B cell (primary cell): Measurements from ENCODE around the gene MAB21L4. TPM values are rescaled to one million over a fixed set of nuclear protein-coding genes. Genes with fewer than 3 reads are reported as not detected.

Experiments
- ATAC-seq: fragments of 200-7000 bp; cut with Tn5 transposase; one replicate; pipeline ENCODE4 v1.10.0; 2021; ENCODE audit warnings: low read depth, mild to moderate bottlenecking, moderate number of reproducible peaks, moderate library complexity
- CTCF ChIA-PET: fragments of 350-600 bp; sonication (Branson Sonifier 250); formaldehyde crosslinking; loops from one replicate; lab custom pipeline; 2021; ENCODE audit warnings: antibody characterized with exemption, inconsistent platforms; lab: Charles Lee
- POLR2A ChIA-PET: fragments of 350-600 bp; sonication (Branson Sonifier 250); formaldehyde crosslinking; loops from one replicate; lab custom pipeline; 2021; ENCODE audit warnings: antibody characterized with exemption; lab: Charles Lee
- DNase-seq: peaks from one replicate; pipeline ENCODE4 v3.0.0; 2013
- H2AFZ ChIP-seq: 2 replicates; pipeline ENCODE4 v1.6.1; 2012; ENCODE audit warnings: mild to moderate bottlenecking, low read depth, low read length; ENCODE audit not compliant: insufficient read depth, poor library complexity, severe bottlenecking
- H3K27ac ChIP-seq, 2 donors: 1 replicate in 1 of 2; 2 replicates in 1 of 2; pipeline ENCODE4 v1.5.1; 2012 to 2013; ENCODE audit warnings: low read length in 2 of 2, mild to moderate bottlenecking in 2 of 2, moderate library complexity in 1 of 2
- H3K27me3 ChIP-seq, 4 experiments: fragments of 200-600 bp in 1 of 4; sonication (generic) in 1 of 4; replicated peaks in 1 of 4; 1 replicate in 2 of 4; 2 replicates in 2 of 4; pipeline versions ENCODE4 v1.6.1 to v1.7.0; 2013 to 2016; ENCODE audit warnings: low read length in 3 of 4, mild to moderate bottlenecking in 2 of 4, mixed read lengths in 1 of 4, moderate library complexity in 1 of 4; ENCODE audit not compliant: insufficient read depth in 4 of 4, control insufficient read depth in 3 of 4; ENCODE audit errors: control extremely low read depth in 1 of 4
- H3K36me3 ChIP-seq, 2 experiments: replicated peaks in 1 of 2; 1 replicate in 1 of 2; 2 replicates in 1 of 2; pipeline versions ENCODE4 v1.6.1 to v1.7.1; 2013; ENCODE audit warnings: low read length in 1 of 2; ENCODE audit not compliant: insufficient read depth in 2 of 2, control insufficient read depth in 1 of 2; ENCODE audit errors: control extremely low read depth in 1 of 2, extremely low read depth in 1 of 2
- H3K4me1 ChIP-seq, 2 donors: fragments of 200-600 bp in 1 of 2; sonication (generic) in 1 of 2; 1 replicate in 1 of 2; 2 replicates in 1 of 2; pipeline versions ENCODE4 v1.5.1 to v1.6.1; 2013 to 2017; ENCODE audit warnings: low read length in 2 of 2; ENCODE audit not compliant: control insufficient read depth in 2 of 2, insufficient read depth in 2 of 2
- H3K4me2 ChIP-seq: replicated peaks from 2 replicates; pipeline ENCODE3; 2012; ENCODE audit warnings: mild to moderate bottlenecking, low read depth, low read length; ENCODE audit not compliant: poor library complexity, severe bottlenecking
- H3K4me3 ChIP-seq, 5 experiments: fragments of 200-600 bp in 1 of 5; sonication (generic) in 1 of 5; 1 replicate in 3 of 5; 2 replicates in 2 of 5; pipeline versions ENCODE4 v1.5.1 to v1.7.0; 2011 to 2016; ENCODE audit warnings: low read length in 4 of 5, mild to moderate bottlenecking in 4 of 5, low read depth in 2 of 5, control low read depth in 1 of 5, moderate library complexity in 1 of 5; ENCODE audit not compliant: insufficient read depth in 1 of 5; ENCODE audit errors: control extremely low read depth in 1 of 5, extremely low read depth in 1 of 5
- H3K79me2 ChIP-seq: fragments of 200-600 bp; sonication (generic); one replicate; pipeline ENCODE4 v1.6.0; 2016; ENCODE audit warnings: low read length; ENCODE audit not compliant: control insufficient read depth, insufficient read depth
- H3K9ac ChIP-seq: fragments of 200-600 bp; sonication (generic); 2 replicates; pipeline ENCODE4 v1.6.1; 2017; ENCODE audit warnings: mild to moderate bottlenecking, low read length, moderate library complexity
- H3K9me3 ChIP-seq, 3 donors: one replicate each; pipeline versions ENCODE4 v1.6.1 to v1.7.1; 2013; ENCODE audit warnings: low read length in 2 of 3; ENCODE audit not compliant: control insufficient read depth in 2 of 3, insufficient read depth in 1 of 3; ENCODE audit errors: control extremely low read depth in 1 of 3
- H4K20me1 ChIP-seq: 2 replicates; pipeline ENCODE4 v1.6.0; 2012; ENCODE audit warnings: mild to moderate bottlenecking, low read length; ENCODE audit not compliant: insufficient read depth, control insufficient read depth, poor library complexity, severe bottlenecking
- H3K27ac Mint-ChIP-seq: one replicate; pipeline ENCODE4 v1.8.0; 2021; ENCODE audit warnings: mixed read lengths
- H3K27me3 Mint-ChIP-seq: one replicate; pipeline ENCODE4 v1.8.0; 2021; ENCODE audit warnings: mixed read lengths
- H3K4me1 Mint-ChIP-seq: one replicate; pipeline ENCODE4 v1.8.0; 2021; ENCODE audit warnings: mixed read lengths
- H3K4me3 Mint-ChIP-seq: one replicate; pipeline ENCODE4 v1.8.0; 2021; ENCODE audit warnings: mixed read lengths
- H3K9me3 Mint-ChIP-seq: one replicate; pipeline ENCODE4 v1.8.0; 2022; ENCODE audit warnings: mixed read lengths; ENCODE audit not compliant: insufficient read depth
- CTCF ChIP-seq: fragments of 200-600 bp; IDR thresholded peaks from one replicate; pipeline ENCODE4 v1.8.0; 2022; ENCODE audit warnings: antibody characterized with exemption, mild to moderate bottlenecking
- EZH2 ChIP-seq: IDR thresholded peaks from 2 replicates; pipeline ENCODE4 v1.6.1; 2012; ENCODE audit warnings: borderline replicate concordance, low read depth, mild to moderate bottlenecking, moderate library complexity, low read length; ENCODE audit not compliant: insufficient read depth, poor library complexity, severe bottlenecking
- WGBS: methylation state at CpG from one replicate; pipeline ENCODE4 v1.1.5; 2013; ENCODE audit warnings: missing lambda C conversion rate; ENCODE audit not compliant: insufficient coverage; 5-methylcytosine and 5-hydroxymethylcytosine counted together
- intact Hi-C: fragments of 100-400 bp; cut with micrococcal nuclease; formaldehyde crosslinking; loops from one replicate; pipeline ENCODE4 v1.10.0; 2022
- polyA plus RNA-seq: library from polyadenylated mRNA; depleted of rRNA; stranded (reverse); fragments of >200 nt; gene quantifications from 2 replicates; pipeline ENCODE4 v1.2.3, GENCODE V29; 2012
- total RNA-seq, 2 donors: library from RNA; stranded (reverse); fragments of 120-200 nt in 1 of 2; gene quantifications; 1 replicate in 1 of 2; 2 replicates in 1 of 2; pipeline versions ENCODE4 v1.2.3 to v1.2.4, GENCODE V29; 2013 to 2022

MAB21L4 gene
- total and polyA plus RNA-seq, 2 donors (not counting 1 experiment from before 2014, with no cell fraction given), result not detected

- Histone ChIP-seq H3K27me3 (peaks cover 0 to 5% (median 0%) of the 10 kb centered on the region in 4 experiments), H3K9ac (no peak overlapping the region), H3K4me3 (no peak overlapping the region), H3K36me3 (no peaks in the 10 kb centered on the region), H4K20me1 (no peaks in the 10 kb centered on the region), H3K4me2 (no peak overlapping the region), H3K9me3 (no peaks in the 10 kb centered on the region), H3K27ac (no peak overlapping the region), H3K4me1 (no peaks in the 10 kb centered on the region), H2AFZ (no peak overlapping the region), H3K79me2 (no peaks in the 10 kb centered on the region)
- Mint-ChIP-seq H3K27me3 (peaks cover 3% of the 10 kb centered on the region), H3K4me3 (no peak overlapping the region), H3K27ac (peak overlapping the region; percentile 20), H3K9me3 (no peaks in the 10 kb centered on the region), H3K4me1 (no peaks in the 10 kb centered on the region)
- intact Hi-C loops, result no loop called here
- ChIA-PET CTCF (no interaction called here), POLR2A (no interaction called here)
- DNase-seq, result no peak
- ATAC-seq, result no peak
- 95% methylated on average over 14 of the region's 14 CpGs for WGBS
- TF ChIP-seq EZH2 (no peak), CTCF (no peak)
Measured at GRCh38 chr2:240901986-240902614, 6.1 kb upstream of the MAB21L4 start.

GRCh38 chr2:240900141-240900860, 4.3 kb upstream of the MAB21L4 start:
- Histone ChIP-seq H3K4me3 (no peak overlapping the region), H3K9me3 (no peaks in the 10 kb centered on the region), H3K4me2 (no peak overlapping the region), H3K27ac (no peak overlapping the region), H4K20me1 (no peaks in the 10 kb centered on the region), H2AFZ (no peak overlapping the region), H3K9ac (no peak overlapping the region), H3K36me3 (no peaks in the 10 kb centered on the region), H3K79me2 (no peaks in the 10 kb centered on the region), H3K27me3 (no peaks in the 10 kb centered on the region), H3K4me1 (no peaks in the 10 kb centered on the region)
- DNase-seq, result no peak
- Mint-ChIP-seq H3K9me3 (no peaks in the 10 kb centered on the region), H3K27me3 (peaks cover 3% of the 10 kb centered on the region), H3K27ac (peak overlapping the region; percentile 15), H3K4me1 (no peaks in the 10 kb centered on the region), H3K4me3 (no peak overlapping the region)
- 93% methylated on average over 25 of the region's 27 CpGs for WGBS
- ATAC-seq, result no peak
- ChIA-PET CTCF (no interaction called here), POLR2A (no interaction called here)
- intact Hi-C loops, result no loop called here
- TF ChIP-seq CTCF (no peak), EZH2 (no peak)
